CD14-positive monocyte (primary cell): ENCODE results near the gene SAP30BP. TPM values are rescaled to one million over a fixed set of nuclear protein-coding genes. Genes with fewer than 3 reads are reported as not detected.
"Not testable (repeated sequence)": the region's sequence is repeated elsewhere in the genome, so short reads cannot be mapped to it uniquely, and the experiment has no call there.

Source experiments
- DNase-seq, 3 donors: peaks; one replicate each; pipeline ENCODE4 v3.0.0-alpha.2; 2011 to 2022
- H2AFZ ChIP-seq: 2 replicates; pipeline ENCODE4 v1.6.0; 2012; ENCODE audit warnings: mild to moderate bottlenecking, low read depth, low read length, inconsistent platforms; ENCODE audit not compliant: insufficient read depth, poor library complexity, severe bottlenecking
- H3K27ac ChIP-seq, 2 donors: 1 replicate in 1 of 2; 2 replicates in 1 of 2; pipeline ENCODE4 v1.5.1; 2012 to 2013; ENCODE audit warnings: low read length in 2 of 2, control low read depth in 1 of 2, inconsistent platforms in 1 of 2, low read depth in 1 of 2, mild to moderate bottlenecking in 1 of 2
- H3K27me3 ChIP-seq, 2 donors: one replicate each; pipeline versions ENCODE4 v1.6.0 to v1.6.1; 2011 to 2013; ENCODE audit warnings: low read length in 2 of 2; ENCODE audit not compliant: control insufficient read depth in 2 of 2, insufficient read depth in 2 of 2
- H3K36me3 ChIP-seq, 2 donors: replicated peaks in 1 of 2; 1 replicate in 1 of 2; 2 replicates in 1 of 2; pipeline versions ENCODE4 v1.5.1 to v1.6.1; 2012 to 2013; ENCODE audit warnings: low read length in 2 of 2, control low read depth in 1 of 2, inconsistent platforms in 1 of 2, mild to moderate bottlenecking in 1 of 2; ENCODE audit not compliant: insufficient read depth in 2 of 2, control insufficient read depth in 1 of 2
- H3K4me1 ChIP-seq, 2 donors: 1 replicate in 1 of 2; 2 replicates in 1 of 2; pipeline versions ENCODE4 v1.5.1 to v1.6.1; 2012 to 2013; ENCODE audit warnings: low read length in 2 of 2, control low read depth in 1 of 2, inconsistent platforms in 1 of 2, mild to moderate bottlenecking in 1 of 2, moderate library complexity in 1 of 2; ENCODE audit not compliant: insufficient read depth in 2 of 2, control insufficient read depth in 1 of 2
- H3K4me2 ChIP-seq: replicated peaks from 2 replicates; pipeline ENCODE3; 2012; ENCODE audit warnings: low read length, moderate library complexity, mild to moderate bottlenecking; ENCODE audit not compliant: poor library complexity, severe bottlenecking; ENCODE audit errors: extremely low read depth
- H3K4me3 ChIP-seq, 3 experiments: fragments of 200-600 bp in 1 of 3; sonication (generic) in 1 of 3; replicated peaks in 1 of 3; 1 replicate in 2 of 3; 2 replicates in 1 of 3; pipeline ENCODE4 v1.5.1; 2011 to 2013; ENCODE audit warnings: low read length in 3 of 3, mild to moderate bottlenecking in 3 of 3, control low read depth in 2 of 3, low read depth in 2 of 3, inconsistent platforms in 1 of 3, moderate library complexity in 1 of 3
- H3K79me2 ChIP-seq: 2 replicates; pipeline ENCODE4 v1.6.0; 2012; ENCODE audit warnings: mild to moderate bottlenecking, control low read depth, inconsistent platforms, low read length, moderate library complexity; ENCODE audit not compliant: insufficient read depth
- H3K9ac ChIP-seq: 2 replicates; pipeline ENCODE4 v1.6.0; 2017; ENCODE audit warnings: low read length, mild to moderate bottlenecking; ENCODE audit not compliant: insufficient read depth, poor library complexity, severe bottlenecking
- H3K9me3 ChIP-seq, 2 donors: replicated peaks in 1 of 2; 1 replicate in 1 of 2; 2 replicates in 1 of 2; pipeline versions ENCODE4 v1.5.1 to v1.6.1; 2012 to 2013; ENCODE audit warnings: low read length in 2 of 2, control low read depth in 1 of 2; ENCODE audit not compliant: control insufficient read depth in 1 of 2, insufficient read depth in 1 of 2
- H4K20me1 ChIP-seq: 2 replicates; pipeline ENCODE4 v1.6.0; 2012; ENCODE audit warnings: mild to moderate bottlenecking, low read length, control low read depth, moderate library complexity; ENCODE audit not compliant: insufficient read depth
- H3K27ac Mint-ChIP-seq, 7 donors: one replicate each; pipeline ENCODE4 v1.8.0; 2020; ENCODE audit warnings: mild to moderate bottlenecking in 7 of 7, mixed read lengths in 7 of 7, moderate library complexity in 6 of 7, inconsistent platforms in 2 of 7
- H3K27me3 Mint-ChIP-seq, 3 donors: one replicate each; pipeline ENCODE4 v1.8.0; 2021 to 2022; ENCODE audit warnings: low read depth in 3 of 3, mild to moderate bottlenecking in 3 of 3, mixed read lengths in 3 of 3, moderate library complexity in 3 of 3, inconsistent platforms in 1 of 3
- H3K36me3 Mint-ChIP-seq, 2 donors: one replicate each; pipeline ENCODE4 v1.8.0; 2020; ENCODE audit warnings: mixed read lengths in 2 of 2, inconsistent platforms in 1 of 2, mild to moderate bottlenecking in 1 of 2
- H3K4me1 Mint-ChIP-seq: one replicate; pipeline ENCODE4 v1.8.0; 2020; ENCODE audit warnings: mild to moderate bottlenecking, mixed read lengths
- H3K4me3 Mint-ChIP-seq, 2 donors: one replicate each; pipeline ENCODE4 v1.8.0; 2020; ENCODE audit warnings: mild to moderate bottlenecking in 2 of 2, mixed read lengths in 2 of 2, moderate library complexity in 1 of 2
- H3K9me3 Mint-ChIP-seq, 7 donors: one replicate each; pipeline ENCODE4 v1.8.0; 2020 to 2022; ENCODE audit warnings: mixed read lengths in 7 of 7, mild to moderate bottlenecking in 6 of 7, moderate library complexity in 6 of 7, inconsistent platforms in 2 of 7
- WGBS: methylation state at CpG from one replicate; pipeline ENCODE4 v1.1.5; 2013; ENCODE audit warnings: missing lambda C conversion rate; ENCODE audit not compliant: insufficient coverage; 5-methylcytosine and 5-hydroxymethylcytosine counted together
- intact Hi-C, 2 donors: fragments of 100-400 bp; cut with micrococcal nuclease; formaldehyde crosslinking; loops; one replicate each; pipeline versions ENCODE4 v1.15.0 to v1.15.1; 2023
- polyA plus RNA-seq, 3 donors: library from polyadenylated mRNA; depleted of rRNA in 1 of 3; unstranded in 2 of 3; stranded (reverse) in 1 of 3; fragments of 300-500 nt in 2 of 3; fragments of >200 nt in 1 of 3; fragmentation: Illumina TruSeq in 2 of 3; gene quantifications; 1 replicate in 2 of 3; 2 replicates in 1 of 3; pipeline ENCODE4 v1.2.3, GENCODE V29; 2012 to 2021
- TF ChIP-seq, protein P1 (sequence below): fragments of 200-600 bp; IDR thresholded peaks from one replicate; pipeline ENCODE4 v1.8.0; 2022; ENCODE audit warnings: antibody characterized with exemption, mild to moderate bottlenecking

Gene SAP30BP
- polyA plus RNA-seq, 3 donors: 43.8 to 130 (median 61.6) TPM

- Histone ChIP-seq H4K20me1 (peaks cover 12% of the 10 kb centered on the region), H3K27me3 (no peaks in the 10 kb centered on the region), H3K4me1 (peaks cover 5 to 14% of the 10 kb centered on the region in 2 donors), H3K9me3 (no peaks in the 10 kb centered on the region), H3K4me3 (no peak overlapping the region), H3K36me3 (peaks cover 8 to 33% of the 10 kb centered on the region in 2 donors), H3K27ac (no peak overlapping the region), H3K4me2 (no peak overlapping the region), H2AFZ (no peak overlapping the region), H3K9ac (no peak overlapping the region), H3K79me2 (no peaks in the 10 kb centered on the region)
- peaks cover 19 to 24% of the 10 kb centered on the region in 2 donors for H3K36me3 Mint-ChIP-seq
- peaks cover 16% of the 10 kb centered on the region for H3K4me1 Mint-ChIP-seq
- H3K4me3 Mint-ChIP-seq: no peak overlapping the region
- H3K27me3 Mint-ChIP-seq: peaks cover 0 to 8% (median 4%) of the 10 kb centered on the region in 3 donors
- intact Hi-C loops: no loop called here
- DNase-seq: no peak
- WGBS: 100% methylated on average over 7 of the region's 7 CpGs
- H3K9me3 Mint-ChIP-seq: peaks cover 0 to 2% (median 0%) of the 10 kb centered on the region in 7 donors
- TF ChIP-seq, protein P1, sequence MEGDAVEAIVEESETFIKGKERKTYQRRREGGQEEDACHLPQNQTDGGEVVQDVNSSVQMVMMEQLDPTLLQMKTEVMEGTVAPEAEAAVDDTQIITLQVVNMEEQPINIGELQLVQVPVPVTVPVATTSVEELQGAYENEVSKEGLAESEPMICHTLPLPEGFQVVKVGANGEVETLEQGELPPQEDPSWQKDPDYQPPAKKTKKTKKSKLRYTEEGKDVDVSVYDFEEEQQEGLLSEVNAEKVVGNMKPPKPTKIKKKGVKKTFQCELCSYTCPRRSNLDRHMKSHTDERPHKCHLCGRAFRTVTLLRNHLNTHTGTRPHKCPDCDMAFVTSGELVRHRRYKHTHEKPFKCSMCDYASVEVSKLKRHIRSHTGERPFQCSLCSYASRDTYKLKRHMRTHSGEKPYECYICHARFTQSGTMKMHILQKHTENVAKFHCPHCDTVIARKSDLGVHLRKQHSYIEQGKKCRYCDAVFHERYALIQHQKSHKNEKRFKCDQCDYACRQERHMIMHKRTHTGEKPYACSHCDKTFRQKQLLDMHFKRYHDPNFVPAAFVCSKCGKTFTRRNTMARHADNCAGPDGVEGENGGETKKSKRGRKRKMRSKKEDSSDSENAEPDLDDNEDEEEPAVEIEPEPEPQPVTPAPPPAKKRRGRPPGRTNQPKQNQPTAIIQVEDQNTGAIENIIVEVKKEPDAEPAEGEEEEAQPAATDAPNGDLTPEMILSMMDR: no peak
- no peak overlapping the region for H3K27ac Mint-ChIP-seq
These were observed 29.6 kb upstream of the SAP30BP start for GRCh38 chr17:75637551-75637950.

GRCh38 chr17:75638039-75638438 lies 29.1 kb upstream of the SAP30BP start:
- peaks cover 3 to 16% of the 10 kb centered on the region in 2 donors for H3K4me1 ChIP-seq
- H3K4me3 ChIP-seq, H3K27me3 Mint-ChIP-seq, intact Hi-C loops, H3K9ac ChIP-seq, H3K27ac ChIP-seq, H3K79me2 ChIP-seq, H3K27ac Mint-ChIP-seq, H4K20me1 ChIP-seq, H3K27me3 ChIP-seq, H3K4me2 ChIP-seq, H3K9me3 ChIP-seq, H2AFZ ChIP-seq, H3K4me3 Mint-ChIP-seq, H3K9me3 Mint-ChIP-seq, DNase-seq: not testable (repeated sequence)
- Mint-ChIP-seq H3K36me3 (peaks cover 19 to 24% of the 10 kb centered on the region in 2 donors), H3K4me1 (peaks cover 18% of the 10 kb centered on the region)
- H3K36me3 ChIP-seq: peaks cover 9 to 33% of the 10 kb centered on the region in 2 donors
- WGBS: 95% methylated on average over 6 of the region's 12 CpGs
